ENCODE results near the gene HAO1.

GRCh38 chr20:7841971-7842310, 98.3 kb downstream of the HAO1 start:
- TF ChIP-seq, protein P1, sequence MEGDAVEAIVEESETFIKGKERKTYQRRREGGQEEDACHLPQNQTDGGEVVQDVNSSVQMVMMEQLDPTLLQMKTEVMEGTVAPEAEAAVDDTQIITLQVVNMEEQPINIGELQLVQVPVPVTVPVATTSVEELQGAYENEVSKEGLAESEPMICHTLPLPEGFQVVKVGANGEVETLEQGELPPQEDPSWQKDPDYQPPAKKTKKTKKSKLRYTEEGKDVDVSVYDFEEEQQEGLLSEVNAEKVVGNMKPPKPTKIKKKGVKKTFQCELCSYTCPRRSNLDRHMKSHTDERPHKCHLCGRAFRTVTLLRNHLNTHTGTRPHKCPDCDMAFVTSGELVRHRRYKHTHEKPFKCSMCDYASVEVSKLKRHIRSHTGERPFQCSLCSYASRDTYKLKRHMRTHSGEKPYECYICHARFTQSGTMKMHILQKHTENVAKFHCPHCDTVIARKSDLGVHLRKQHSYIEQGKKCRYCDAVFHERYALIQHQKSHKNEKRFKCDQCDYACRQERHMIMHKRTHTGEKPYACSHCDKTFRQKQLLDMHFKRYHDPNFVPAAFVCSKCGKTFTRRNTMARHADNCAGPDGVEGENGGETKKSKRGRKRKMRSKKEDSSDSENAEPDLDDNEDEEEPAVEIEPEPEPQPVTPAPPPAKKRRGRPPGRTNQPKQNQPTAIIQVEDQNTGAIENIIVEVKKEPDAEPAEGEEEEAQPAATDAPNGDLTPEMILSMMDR (conservative IDR thresholded peaks at IDR 0.05 in 1 of 2, IDR thresholded peaks at IDR 0.05 in 1 of 2; ENCODE audit: extremely low read depth in 1 of 2, insufficient read depth in 1 of 2, low read depth in 1 of 2, low read length in 2 of 2) = no peak
- TF ChIP-seq EZH2 (IDR thresholded peaks at IDR 0.05; ENCODE audit: borderline replicate concordance, low read length) = no peak
